Measurements from ENCODE around the gene CCDC8.
"Not testable (repeated sequence)": the region's sequence is repeated elsewhere in the genome, so short reads cannot be mapped to it uniquely, and the experiment has no call there.

Gene CCDC8

DNA sequence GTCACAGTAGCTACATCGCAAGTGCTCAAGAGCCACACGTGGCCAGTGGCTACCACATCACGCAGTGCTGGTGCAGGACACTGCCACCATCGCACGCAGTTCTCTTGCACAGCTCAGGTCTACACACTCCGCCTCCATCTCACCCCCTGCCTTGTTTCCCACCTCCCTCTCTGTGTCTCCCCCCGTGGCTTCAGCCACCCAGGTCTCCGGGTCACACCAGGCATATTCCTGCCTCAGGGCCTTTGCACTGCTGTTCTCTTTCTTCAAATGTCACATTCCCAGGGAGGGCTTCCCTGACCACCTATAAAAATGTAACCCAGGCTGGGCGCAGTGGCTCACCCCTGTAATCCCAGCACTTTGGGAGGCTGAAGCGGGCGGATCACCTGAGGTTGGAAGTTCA is 10.6 kb downstream of the CCDC8 start:
- no peak for DNase-seq (ENCODE audit: low read depth)

DNA sequence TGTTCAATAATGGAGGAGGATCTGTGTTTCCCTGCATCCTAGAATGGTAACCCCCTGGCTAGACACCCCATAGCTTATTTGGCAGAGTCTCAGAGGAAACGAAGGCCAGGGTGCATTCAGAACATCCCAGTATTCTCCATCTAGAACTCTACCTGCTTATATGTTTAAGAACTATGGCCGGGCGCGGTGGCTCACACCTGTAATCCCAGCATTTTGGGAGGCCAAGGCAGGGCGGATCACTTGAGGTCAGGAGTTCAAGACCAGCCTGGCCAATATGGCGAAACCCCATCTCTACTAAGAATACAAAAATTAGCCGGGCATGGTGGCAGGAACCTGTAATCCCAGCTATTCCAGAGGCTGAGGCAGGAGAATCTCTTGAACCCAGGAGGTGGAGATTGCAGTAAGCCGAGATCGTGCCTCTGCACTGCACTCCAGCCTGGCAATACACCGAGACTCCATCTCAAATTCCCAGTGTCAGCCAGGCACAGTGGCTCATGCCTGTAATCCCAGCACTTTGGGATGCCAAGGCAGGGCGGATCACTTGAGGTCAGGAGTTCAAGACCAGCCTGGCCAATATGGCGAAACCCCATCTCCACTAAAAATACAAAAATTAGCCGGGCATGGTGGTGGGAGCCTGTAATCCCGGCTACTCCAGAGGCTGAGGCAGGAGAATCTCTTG is 15.4 kb downstream of the CCDC8 start:
- not testable (repeated sequence) for DNase-seq (ENCODE audit: low read depth)

DNA sequence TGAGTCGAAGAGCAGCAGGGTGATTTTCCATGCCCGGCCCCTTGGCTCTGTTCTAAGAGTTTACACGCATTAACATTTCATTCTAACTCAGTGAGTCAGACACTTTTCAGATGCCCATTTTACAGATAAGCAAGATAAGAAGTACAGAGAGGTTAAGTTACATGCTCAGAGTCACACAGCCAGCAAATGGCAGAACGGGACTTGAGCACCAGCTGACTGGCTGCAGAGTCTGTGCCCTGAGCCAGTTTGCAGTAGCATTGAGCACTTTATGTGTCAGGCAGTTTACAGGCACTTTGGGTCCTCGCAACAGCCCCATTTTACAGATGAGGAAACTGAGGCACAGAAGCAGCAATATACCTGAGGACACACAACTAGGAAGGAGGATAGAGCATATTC is 19.0 kb downstream of the CCDC8 start:
- peak; percentile 38 for DNase-seq (ENCODE audit: low read depth)

DNA sequence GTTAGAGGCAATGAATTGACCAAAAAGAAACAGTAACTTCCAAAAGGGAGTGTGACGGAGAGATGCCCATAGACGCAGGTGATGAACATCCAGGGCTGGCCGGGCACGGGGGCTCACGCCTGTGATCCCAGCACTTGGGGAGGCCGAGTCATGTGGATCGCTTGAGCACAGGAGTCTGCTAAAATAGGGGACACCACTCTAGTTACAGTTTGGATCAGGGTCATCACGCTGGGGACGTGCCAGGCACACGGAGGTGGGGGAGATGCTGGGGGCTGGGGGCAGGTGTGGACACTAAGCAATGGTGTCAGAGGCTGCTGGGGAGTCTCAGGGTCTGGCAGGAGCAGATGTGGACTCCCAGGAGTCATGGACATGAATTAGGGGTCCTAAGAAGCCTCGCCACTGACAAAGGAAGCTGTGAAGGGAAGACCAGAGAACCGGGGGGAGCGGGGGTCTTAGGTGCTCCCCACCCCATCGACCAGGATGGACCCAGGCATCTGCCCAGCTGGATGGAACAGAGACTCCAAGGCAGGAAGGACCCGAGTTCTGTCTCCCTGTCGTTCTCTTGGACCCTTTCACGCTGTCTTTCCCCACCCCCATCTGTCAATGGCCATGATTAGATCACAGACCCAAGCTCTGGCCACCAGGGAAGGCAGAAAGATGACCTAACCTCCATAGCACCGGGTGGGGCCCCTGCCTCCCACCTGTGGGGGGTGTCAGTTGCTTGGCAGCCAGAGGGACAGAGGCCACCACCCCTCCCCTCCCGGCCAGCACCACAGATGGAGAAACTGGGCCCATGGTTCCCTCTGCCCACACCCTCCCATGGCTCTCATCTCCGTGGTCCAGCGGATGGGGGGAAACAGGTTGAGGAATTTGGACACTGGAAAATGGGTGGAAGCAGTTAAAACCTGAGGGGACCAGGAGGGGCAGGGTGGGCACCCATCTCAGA is 19.6 kb downstream of the CCDC8 start:
- DNase-seq (ENCODE audit: low read depth): no peak

DNA sequence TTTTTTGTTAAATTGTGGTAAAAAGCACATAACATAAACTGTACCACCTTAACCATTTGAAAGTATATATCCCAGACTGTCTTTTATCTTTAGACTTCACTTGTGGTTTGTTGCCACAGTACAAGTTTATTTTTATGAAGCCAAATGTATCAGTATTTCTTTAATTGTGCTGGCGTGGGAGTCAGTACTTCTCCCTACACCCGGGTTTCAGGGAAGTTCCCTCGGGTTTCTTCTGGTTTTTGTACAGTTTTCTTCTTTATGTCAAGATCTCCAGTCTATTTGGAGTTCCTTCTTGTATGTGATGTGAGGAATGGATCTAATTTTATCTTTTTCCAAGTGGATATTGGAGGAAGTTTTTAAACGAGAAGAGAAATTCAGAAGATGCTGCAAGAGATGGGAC is 20.5 kb downstream of the CCDC8 start:
- no peak for DNase-seq (ENCODE audit: low read depth)

DNA sequence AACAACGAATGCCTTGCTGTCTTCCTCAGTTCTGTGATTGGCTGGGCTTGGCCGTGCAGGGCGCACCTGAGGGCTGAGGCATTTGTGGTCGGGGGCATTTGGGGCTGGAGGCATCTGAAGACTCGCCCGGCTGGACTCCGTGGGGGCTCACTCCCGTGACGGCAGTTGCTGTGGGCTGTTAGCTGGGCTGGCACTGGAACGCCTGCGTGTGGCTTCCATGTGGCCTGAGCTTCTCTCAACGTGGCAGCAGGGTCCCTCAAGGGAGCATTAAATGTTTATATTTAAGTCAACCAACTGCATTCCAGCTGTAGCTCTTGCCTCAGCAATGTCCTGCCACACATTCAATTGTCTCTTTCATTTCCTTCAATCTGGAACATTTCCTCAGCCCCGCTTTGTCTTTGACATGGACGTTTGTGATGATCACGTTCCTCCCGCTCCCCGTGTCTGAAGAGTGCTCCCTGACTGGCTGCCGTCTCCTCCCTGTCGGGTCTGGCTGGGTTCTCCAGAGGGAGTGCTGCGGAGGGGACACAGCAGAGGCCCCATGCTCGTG is 21.0 kb downstream of the CCDC8 start:
- DNase-seq (ENCODE audit: low read depth): no peak

DNA sequence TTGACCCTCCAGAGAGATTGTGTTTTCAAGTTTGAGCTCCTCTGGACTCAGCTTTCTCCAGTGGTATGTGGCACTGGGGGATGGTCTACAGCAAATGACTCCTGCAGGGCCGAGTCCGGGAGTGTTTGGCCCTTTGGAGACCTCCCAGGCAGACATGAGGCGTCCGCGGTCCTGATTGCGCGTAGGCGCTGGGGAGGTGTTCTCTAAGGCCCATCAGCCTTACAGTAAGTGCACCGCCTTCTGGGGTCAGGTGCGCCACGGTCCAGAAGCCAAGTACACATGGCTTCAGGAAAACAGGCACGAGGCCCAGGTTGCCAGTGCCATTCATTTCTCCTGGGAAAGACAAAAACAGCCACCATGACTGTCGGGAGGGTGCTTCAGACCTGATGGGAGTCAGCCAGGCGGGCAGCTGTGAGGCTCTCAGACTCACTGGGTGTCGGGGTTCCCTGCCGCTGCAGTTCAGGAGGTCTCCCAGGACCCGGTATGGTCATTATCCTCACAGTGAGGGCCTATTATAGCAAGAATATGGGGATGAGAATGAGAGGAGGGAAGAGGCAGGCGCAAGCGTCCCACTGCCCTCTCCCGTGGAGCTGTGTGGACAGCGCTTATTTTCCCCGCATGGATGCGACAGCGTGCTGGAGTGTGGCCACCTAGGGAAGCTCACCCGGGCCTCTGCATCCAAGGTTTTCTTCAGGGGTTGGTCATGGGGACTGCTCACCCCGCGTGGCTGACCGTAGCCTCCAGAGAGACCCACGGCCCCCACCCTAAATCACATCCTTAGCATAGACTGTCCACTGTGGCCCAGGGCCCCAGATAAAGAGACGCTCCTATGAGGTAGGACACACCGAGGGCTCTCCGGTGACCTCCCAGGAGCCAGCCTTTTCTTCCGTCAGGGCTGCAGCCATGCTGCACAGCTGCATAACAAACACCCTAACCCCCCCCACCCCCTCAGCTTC is 21.8 kb downstream of the CCDC8 start:
- no peak for DNase-seq (ENCODE audit: low read depth)

DNA sequence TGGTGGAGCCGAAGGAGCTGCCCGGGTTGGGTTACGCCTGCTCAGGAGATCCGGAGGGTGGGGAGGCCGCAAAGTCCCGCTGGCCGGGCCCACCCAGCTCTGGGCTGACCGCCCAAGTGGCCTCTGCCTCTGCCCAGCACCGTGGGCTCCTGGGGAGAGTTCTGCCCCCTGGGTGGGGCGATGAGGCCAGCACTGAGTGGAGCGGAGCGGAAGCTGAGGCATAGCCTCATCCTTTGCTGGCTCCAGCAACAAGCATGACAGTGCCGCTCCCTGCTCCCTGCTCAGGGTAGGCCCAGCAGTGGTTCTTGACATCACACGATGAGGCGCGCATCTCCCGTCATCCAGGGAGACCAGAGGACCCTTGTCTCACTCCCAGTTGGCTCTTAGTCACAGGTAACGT is 22.5 kb downstream of the CCDC8 start:
- DNase-seq (ENCODE audit: low read depth): no peak

DNA sequence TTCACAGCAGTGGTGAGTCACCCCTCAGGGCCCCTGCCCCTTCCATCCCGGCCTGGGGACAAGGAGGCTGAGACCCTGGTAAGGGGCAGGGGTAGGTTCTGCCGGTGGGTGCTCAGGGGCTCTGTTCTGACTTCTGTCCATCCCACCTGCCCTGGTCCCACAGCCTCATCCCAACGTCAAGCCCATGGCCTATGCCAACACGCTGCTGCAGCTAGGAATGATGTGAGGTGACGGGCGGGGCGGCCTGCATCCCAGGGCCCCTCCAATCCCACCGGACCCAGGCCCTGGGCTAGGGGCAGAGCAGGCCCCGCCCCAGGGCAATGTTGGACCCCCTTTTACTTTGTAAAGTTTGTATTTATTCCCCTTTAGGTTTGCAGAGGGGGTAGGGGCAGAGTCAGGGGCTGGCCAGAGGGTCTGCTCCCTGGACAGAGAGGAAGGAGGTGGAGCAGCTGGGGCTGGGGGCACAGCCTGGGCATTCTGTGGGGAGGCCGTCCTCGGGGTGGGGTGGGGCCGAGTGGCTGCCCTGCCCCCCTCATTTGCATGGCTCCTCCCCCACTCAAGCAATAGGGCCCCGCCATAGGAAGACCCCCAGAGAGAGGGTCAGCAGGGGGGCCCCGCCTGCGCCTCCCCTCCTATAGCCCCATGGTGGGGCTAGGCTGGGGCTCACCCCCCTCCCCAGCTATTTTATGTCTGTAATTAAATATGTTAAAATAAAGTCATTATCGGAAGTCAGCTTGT is 23.1 kb downstream of the CCDC8 start:
- no peak for DNase-seq (ENCODE audit: low read depth)

DNA sequence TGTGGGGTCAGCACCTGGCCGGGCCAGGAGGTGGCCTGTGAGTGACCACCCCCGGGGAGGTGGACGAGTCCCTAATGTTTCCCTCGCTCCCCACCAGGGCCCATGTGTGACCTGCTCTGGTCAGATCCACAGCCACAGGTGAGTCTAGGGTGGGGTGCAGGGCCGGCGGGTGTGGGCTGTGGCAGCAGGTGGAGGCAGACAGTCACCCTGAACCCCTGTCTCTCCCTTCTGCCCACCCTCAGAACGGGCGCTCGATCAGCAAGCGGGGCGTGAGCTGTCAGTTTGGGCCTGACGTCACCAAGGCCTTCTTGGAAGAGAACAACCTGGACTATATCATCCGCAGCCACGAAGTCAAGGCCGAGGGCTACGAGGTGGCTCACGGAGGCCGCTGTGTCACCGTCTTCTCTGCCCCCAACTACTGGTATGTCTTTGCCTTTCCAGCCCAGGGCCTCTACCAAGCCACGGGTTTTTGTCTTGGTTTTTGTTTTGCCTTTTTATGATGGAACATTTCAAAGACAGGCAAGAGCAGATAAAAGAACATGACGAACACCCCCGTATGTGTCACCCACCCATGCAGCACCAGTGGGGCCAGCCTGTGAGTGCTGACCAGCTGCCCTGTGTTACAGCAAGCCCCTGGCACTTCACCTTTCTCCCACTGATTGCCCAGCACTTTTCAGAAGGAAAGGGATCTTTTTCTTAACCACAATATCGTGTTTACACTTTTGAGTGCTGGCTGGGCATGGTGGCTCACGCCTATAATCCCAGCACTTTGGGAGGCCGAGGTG is 24.9 kb downstream of the CCDC8 start:
- no peak for DNase-seq (ENCODE audit: low read depth)

DNA sequence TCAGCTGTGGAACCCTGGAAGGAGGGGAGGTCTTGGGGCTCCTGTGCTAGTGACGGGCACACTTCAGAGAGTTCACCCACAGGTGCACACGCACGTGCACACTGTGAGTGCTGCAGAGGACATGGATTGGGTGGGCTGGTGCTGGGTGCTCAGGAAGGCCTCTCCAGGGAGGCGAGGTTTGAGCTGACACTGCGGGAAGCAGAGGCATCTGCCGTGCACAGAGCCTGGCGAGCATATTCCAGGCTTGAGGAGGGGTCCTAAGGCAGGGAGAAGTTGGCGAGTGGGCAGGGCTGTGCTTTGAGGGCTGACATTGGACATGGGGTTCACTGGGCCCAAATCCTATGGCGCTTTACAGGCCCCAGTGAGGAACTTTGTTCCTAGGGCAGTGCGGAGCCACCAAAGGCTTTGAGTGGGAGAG is 25.6 kb downstream of the CCDC8 start:
- no peak for DNase-seq (ENCODE audit: low read depth)

DNA sequence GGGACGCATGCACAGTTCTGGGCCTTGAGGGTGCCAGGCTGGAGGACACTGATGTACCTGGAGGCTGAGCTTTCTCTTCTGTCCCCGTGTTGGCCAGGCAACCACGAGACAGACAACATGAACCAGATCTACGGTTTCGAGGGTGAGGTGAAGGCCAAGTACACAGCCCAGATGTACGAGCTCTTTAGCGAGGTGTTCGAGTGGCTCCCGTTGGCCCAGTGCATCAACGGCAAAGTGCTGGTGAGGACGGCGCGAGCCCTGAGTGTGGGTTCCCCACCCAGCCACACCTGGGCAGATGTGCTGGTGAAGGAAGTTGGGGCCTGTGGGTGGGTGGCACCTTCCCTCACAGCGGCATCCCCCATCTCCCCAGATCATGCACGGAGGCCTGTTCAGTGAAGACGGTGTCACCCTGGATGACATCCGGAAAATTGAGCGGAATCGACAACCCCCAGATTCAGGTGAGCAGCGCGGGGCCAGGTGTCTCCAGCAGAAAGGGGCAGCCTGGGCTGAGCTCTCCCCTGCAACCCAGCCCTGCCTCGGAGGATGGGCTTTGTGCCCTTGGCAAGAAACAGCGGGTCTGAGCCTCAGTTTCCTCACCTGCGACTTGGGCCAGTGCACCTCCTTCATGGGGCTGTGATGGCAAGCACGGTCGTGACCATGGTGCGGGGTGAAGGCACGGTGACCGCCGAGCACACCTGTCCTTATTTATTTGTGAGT is 26.2 kb downstream of the CCDC8 start:
- no peak for DNase-seq (ENCODE audit: low read depth)

DNA sequence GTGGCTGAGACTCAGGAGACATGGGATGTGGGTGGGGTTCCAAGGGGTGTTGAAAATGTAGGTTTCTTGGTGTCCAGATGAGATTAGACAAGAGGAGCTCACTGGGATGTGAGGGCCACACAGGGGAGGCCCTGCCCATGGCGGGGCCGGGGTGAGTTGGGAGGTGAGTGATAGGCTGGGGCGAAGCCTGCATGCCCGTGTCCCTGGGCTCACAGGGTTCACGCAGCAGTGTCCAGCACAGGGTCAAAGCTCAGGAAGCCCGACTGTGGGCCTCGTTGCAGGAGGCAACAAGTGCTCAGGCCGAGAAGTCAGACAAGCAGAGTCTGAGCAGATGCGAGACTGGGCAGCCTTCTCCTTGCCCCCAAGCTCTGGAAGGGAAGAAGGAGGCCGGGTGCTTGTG is 27.2 kb downstream of the CCDC8 start:
- no peak for DNase-seq (ENCODE audit: low read depth)

DNA sequence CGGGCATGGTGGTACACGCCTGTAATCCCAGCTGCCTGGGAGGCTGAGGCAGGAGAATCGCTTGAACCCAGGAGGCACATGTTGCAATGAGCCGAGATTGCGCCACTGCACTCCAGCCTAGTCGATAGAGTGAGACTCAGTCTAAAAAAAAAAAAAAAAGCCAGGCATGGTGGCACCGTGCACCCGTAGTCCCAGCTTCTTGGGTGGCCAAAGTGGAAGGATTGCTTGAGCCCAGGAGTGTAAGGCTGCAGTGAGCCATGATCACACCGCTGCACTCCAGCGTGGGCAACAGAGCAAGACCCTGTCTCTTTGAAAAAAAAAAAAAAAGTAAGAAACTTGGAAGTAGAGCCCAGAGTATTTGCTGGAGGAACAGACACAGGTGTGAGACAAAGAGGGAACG is 27.7 kb downstream of the CCDC8 start:
- DNase-seq (ENCODE audit: low read depth): no peak

DNA sequence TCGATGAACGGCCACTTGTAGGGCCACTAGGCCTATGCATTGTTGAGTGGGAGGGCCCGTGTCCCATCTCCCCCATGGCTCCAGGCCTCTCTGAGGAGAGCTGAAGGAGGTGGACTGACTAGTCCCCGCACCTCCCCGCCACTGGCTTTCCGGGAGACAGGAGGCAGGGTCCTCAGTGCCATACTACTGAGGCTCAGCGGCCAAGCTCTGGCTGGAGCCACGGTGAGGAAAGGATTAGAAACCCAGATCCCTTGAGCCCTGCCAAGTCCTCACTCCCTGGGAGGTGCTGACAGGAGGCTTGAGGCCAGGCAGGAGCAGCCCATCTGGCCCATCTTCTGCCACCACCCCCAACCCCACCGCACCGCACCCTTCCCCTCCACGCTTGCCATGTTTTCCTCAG is 29.0 kb downstream of the CCDC8 start:
- no peak for DNase-seq (ENCODE audit: low read depth)

DNA sequence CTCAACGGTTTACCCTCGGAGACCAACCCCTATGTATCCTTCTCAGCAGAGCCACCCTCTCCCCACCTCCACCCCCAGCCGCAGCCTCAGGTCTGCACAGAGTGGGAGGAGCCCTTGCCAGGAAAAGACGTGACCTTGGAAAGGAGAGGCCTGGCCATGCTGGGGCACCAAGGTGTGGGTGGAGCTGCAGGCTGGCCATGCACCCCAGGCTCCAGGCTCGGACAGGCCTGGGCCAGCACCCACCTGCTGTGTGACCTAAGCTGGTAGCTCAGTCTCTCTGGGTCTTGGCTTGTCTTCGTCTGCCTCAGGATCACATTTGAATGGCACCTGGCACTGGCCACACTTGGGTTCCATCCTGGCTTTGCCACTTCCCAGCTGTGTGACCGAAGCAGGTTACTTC is 29.5 kb downstream of the CCDC8 start:
- no peak for DNase-seq (ENCODE audit: low read depth)

DNA sequence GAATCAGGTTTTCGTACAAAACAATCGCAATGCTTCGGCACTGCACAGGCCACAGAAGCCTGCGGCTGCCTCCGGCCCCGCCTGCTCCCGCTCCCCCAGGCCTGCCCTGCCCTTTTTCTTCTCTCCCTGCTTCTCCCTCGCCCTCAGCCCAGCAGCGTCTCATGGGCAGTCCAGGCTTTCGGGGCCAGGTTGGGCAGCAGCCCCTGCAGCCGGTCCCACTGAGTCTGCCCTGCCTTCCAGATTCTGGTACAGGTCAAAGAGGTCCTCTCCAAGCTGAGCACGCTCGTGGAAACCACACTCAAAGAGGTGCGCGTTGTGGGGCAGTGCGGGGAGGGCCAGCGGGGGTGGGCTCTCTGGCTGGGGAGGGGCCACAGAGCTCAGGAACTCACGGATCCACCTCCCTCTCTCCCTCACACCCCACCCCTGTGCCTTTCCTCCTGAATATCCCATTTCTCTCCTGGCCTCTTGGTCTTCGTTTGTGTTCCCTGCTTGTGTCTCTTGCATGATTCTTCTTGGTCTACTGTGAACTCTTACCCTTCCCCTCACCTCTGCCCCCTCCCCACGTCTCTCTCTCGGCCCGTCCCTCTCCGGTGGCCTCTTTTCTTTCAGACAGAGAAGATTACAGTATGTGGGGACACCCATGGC is 30.1 kb downstream of the CCDC8 start:
- no peak for DNase-seq (ENCODE audit: low read depth)

DNA sequence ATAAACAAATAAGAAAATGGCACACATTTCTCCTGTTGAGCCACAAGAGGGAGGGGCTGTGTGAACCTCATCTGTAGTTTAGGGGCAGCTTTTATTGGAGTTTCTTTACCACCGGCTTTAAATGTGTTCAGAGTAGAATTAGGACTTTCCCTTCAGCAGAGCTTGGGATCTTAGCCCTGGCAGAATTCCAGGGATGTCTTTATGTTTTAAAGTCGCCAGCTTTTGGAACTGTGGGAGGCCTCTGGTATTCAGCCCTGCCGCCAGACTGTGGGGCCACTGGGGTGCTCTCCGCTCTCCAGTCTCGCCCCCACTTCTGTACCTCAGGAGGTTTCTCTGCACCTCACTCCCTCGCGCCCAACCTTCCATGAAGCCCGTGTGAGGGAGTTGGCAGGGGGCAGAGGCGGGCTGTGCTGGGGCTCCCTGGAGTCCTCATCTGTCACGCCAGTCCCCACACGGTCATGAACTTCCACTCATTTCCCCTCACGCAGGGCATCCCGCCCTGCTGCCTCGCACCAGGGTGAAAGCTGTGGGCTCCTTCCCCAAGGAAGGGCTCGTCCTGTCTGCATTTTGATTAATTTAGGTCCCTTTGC is 31.5 kb downstream of the CCDC8 start:
- DNase-seq (ENCODE audit: low read depth): no peak

DNA sequence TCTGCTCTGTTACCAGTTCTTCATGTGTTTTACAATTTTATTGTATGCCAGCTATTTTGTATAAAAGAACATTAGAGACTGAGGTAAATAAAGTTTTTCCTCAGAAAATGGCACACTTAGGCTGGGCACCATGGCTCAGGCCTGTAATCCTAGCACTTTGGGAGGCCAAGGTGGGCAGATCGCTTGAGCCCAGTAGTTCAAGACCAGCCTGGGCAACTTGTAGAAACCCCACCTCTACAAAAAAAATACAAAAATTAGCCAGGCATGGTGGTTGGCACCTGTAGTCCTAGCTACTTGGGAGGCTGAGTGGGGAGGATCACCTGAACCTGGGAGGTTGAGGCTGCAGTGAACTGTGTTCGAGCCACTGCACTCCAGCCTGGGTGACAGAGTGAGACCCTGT is 32.0 kb downstream of the CCDC8 start:
- no peak for DNase-seq (ENCODE audit: low read depth)

Data from ELR (cell line).